ENCODE measurements around the gene HEBP1. TPM values are rescaled to one million over a fixed set of nuclear protein-coding genes. Genes with fewer than 3 reads are reported as not detected.

HEBP1 gene
- polyA plus RNA-seq, 1 donor (not counting 4 experiments of a cell fraction or from before 2014, with no cell fraction given), result 24.8 TPM

GRCh38 chr12:12926571-12927071 lies 73.4 kb downstream of the HEBP1 start:
- dilution Hi-C loops (cut with MboI; ENCODE audit: extremely low pct_ligation_motif_present, low sequenced_read_pairs), result no loop called here
- Histone ChIP-seq H3K27ac (ENCODE audit: control insufficient read depth, insufficient read depth, low read length) (peak overlapping the region; percentile 5), H2AFZ (ENCODE audit: control insufficient read depth, low read length) (peak overlapping the region; percentile 11)

GRCh38 chr12:12925388-12925787 lies 74.7 kb downstream of the HEBP1 start:
- no peak for TF ChIP-seq CTCF (optimal IDR thresholded peaks at IDR 0.05 in 1 of 3, IDR thresholded peaks at IDR 0.05 in 1 of 3, conservative IDR thresholded peaks at IDR 0.05 in 1 of 3; ENCODE audit: extremely low read depth in 1 of 3, insufficient read depth in 2 of 3, low read length in 3 of 3)
- TF ChIP-seq EZH2 (IDR thresholded peaks at IDR 0.05; ENCODE audit: low read length), result no peak
- DNase-seq (ENCODE audit: low read depth, low spot score) (no peak), FAIRE-seq (no peak)
- Histone ChIP-seq H3K4me2 (ENCODE audit: control insufficient read depth, extremely low read depth, insufficient read depth, low read depth, low read length) (no peak overlapping the region), H3K79me2 (ENCODE audit: control insufficient read depth, insufficient read depth, low read length) (peaks cover 2% of the 10 kb centered on the region), H3K4me3 (ENCODE audit: control insufficient read depth in 2 of 3, extremely low read depth in 1 of 3, insufficient read depth in 2 of 3, low read depth in 1 of 3, low read length in 3 of 3) (no peak overlapping the region), H3K9me3 (ENCODE audit: control insufficient read depth, low read depth, low read length) (no peaks in the 10 kb centered on the region), H3K27me3 (ENCODE audit: control insufficient read depth, extremely low read depth, insufficient read depth, low read length) (no peaks in the 10 kb centered on the region), H3K9ac (ENCODE audit: control insufficient read depth, extremely low read depth, insufficient read depth, low read length) (no peak overlapping the region), H2AFZ (ENCODE audit: control insufficient read depth, low read length) (no peak overlapping the region), H4K20me1 (ENCODE audit: control insufficient read depth, extremely low read depth, insufficient read depth, low read length) (no peaks in the 10 kb centered on the region), H3K9me1 (ENCODE audit: control insufficient read depth, extremely low read depth, insufficient read depth, low read length) (no peaks in the 10 kb centered on the region), H3K36me3 (ENCODE audit: control insufficient read depth in 2 of 2, extremely low read depth in 1 of 2, insufficient read depth in 2 of 2, low read length in 2 of 2) (peaks cover 0 to 2% of the 10 kb centered on the region in 2 experiments), H3K27ac (ENCODE audit: control insufficient read depth, insufficient read depth, low read length) (no peak overlapping the region), H3K4me1 (ENCODE audit: control insufficient read depth, extremely low read depth, insufficient read depth, low read length) (peaks cover 8% of the 10 kb centered on the region)
- dilution Hi-C loops (cut with MboI; ENCODE audit: extremely low pct_ligation_motif_present, low sequenced_read_pairs), result no loop called here

More at GRCh38 chr12:12926571-12927071, 73.4 kb downstream of the HEBP1 start:
- H3K9me3 ChIP-seq (ENCODE audit: control insufficient read depth, low read depth, low read length), result no peaks in the 10 kb centered on the region
- H3K79me2 ChIP-seq (ENCODE audit: control insufficient read depth, insufficient read depth, low read length), result peaks cover 2% of the 10 kb centered on the region
- peaks cover 8% of the 10 kb centered on the region for H3K4me1 ChIP-seq (ENCODE audit: control insufficient read depth, extremely low read depth, insufficient read depth, low read length)
- H3K4me3 ChIP-seq (ENCODE audit: control insufficient read depth in 2 of 3, extremely low read depth in 1 of 3, insufficient read depth in 2 of 3, low read depth in 1 of 3, low read length in 3 of 3), result no peak overlapping the region
- peak overlapping the region; percentile 7 for H3K4me2 ChIP-seq (ENCODE audit: control insufficient read depth, extremely low read depth, insufficient read depth, low read depth, low read length)
- no peaks in the 10 kb centered on the region for H4K20me1 ChIP-seq (ENCODE audit: control insufficient read depth, extremely low read depth, insufficient read depth, low read length)
- TF ChIP-seq CTCF (optimal IDR thresholded peaks at IDR 0.05 in 1 of 3, IDR thresholded peaks at IDR 0.05 in 1 of 3, conservative IDR thresholded peaks at IDR 0.05 in 1 of 3; ENCODE audit: extremely low read depth in 1 of 3, insufficient read depth in 2 of 3, low read length in 3 of 3) (no peak), EZH2 (IDR thresholded peaks at IDR 0.05; ENCODE audit: low read length) (no peak)
- FAIRE-seq, result no peak
- no peaks in the 10 kb centered on the region for H3K9me1 ChIP-seq (ENCODE audit: control insufficient read depth, extremely low read depth, insufficient read depth, low read length)
- H3K27me3 ChIP-seq (ENCODE audit: control insufficient read depth, extremely low read depth, insufficient read depth, low read length), result no peaks in the 10 kb centered on the region
- H3K9ac ChIP-seq (ENCODE audit: control insufficient read depth, extremely low read depth, insufficient read depth, low read length), result no peak overlapping the region
- peaks cover 0 to 2% of the 10 kb centered on the region in 2 experiments for H3K36me3 ChIP-seq (ENCODE audit: control insufficient read depth in 2 of 2, extremely low read depth in 1 of 2, insufficient read depth in 2 of 2, low read length in 2 of 2)
- DNase-seq (ENCODE audit: low read depth, low spot score), result no peak

Small RNAs within 50 kb of the gene (small RNA-seq; reads per million reads assigned to genes)
- 0 to 0.07 (median 0) reads per million in 3 experiments for gene RF00604 (ENCODE audit: insufficient read length in 3 of 3, low read depth in 3 of 3, low replicate concordance in 1 of 3)

Other genes with a start within 250 kb of the HEBP1 start
- 0.34 to 0.36 TPM (median 0.34 TPM) in 3 replicates for gene APOLD1, start 214.6 kb downstream of the HEBP1 start, polyA plus RNA-seq
- 52.9 to 92.6 TPM (median 90.2 TPM) in 3 replicates for gene DDX47, start 186.9 kb downstream of the HEBP1 start, polyA plus RNA-seq
- 25.5 to 73.6 TPM (median 28.8 TPM) in 3 replicates for gene GPRC5A, start 108.7 kb downstream of the HEBP1 start, polyA plus RNA-seq
- 0.08 to 0.32 TPM (median 0.19 TPM) in 3 replicates for gene GPRC5D, start 48.1 kb downstream of the HEBP1 start, polyA plus RNA-seq
- gene FAM234B, start 44.1 kb upstream of the HEBP1 start, polyA plus RNA-seq, result 3.4 to 5.1 TPM (median 4.5 TPM) in 3 replicates
- 0.05 TPM in 1 of 3 replicates, not detected in the others for gene GSG1, start 103.4 kb upstream of the HEBP1 start, polyA plus RNA-seq
- gene EMP1, start 196.5 kb upstream of the HEBP1 start, polyA plus RNA-seq, result 356 to 610 TPM (median 583 TPM) in 3 replicates